Breast epithelium (tissue), 4 donors: ENCODE results near the gene MLYCD. TPM values are rescaled to one million over a fixed set of nuclear protein-coding genes. Genes with fewer than 3 reads are reported as not detected.

ENCODE experiments used
- DNase-seq, 2 donors: peaks; one replicate each; pipeline ENCODE4 v3.0.0-alpha.2; 2019; ENCODE audit warnings: low spot score in 2 of 2
- H3K27ac ChIP-seq, 2 donors: fragments of 200-600 bp; sonication (generic) in 1 of 2; one replicate each; pipeline ENCODE4 v1.5.1; 2016 to 2019; ENCODE audit warnings: mild to moderate bottlenecking in 1 of 2
- H3K27me3 ChIP-seq, 2 donors: fragments of 200-600 bp; sonication (generic) in 1 of 2; one replicate each; pipeline versions ENCODE4 v1.5.1 to v1.6.0; 2017 to 2019; ENCODE audit warnings: control low read depth in 1 of 2, mild to moderate bottlenecking in 1 of 2
- H3K36me3 ChIP-seq: fragments of 200-600 bp; one replicate; pipeline ENCODE4 v1.5.1; 2019
- H3K4me1 ChIP-seq, 2 donors: fragments of 200-600 bp; sonication (generic); one replicate each; pipeline ENCODE4 v1.5.1; 2016 to 2019; ENCODE audit warnings: control low read depth in 1 of 2
- H3K4me3 ChIP-seq, 3 donors: fragments of 200-600 bp; sonication (generic); 1 replicate in 2 of 3; 2 replicates in 1 of 3; pipeline ENCODE4 v1.5.1; 2016 to 2019; ENCODE audit warnings: mild to moderate bottlenecking in 3 of 3, moderate library complexity in 2 of 3
- H3K9me3 ChIP-seq, 2 donors: fragments of 200-600 bp; sonication (generic) in 1 of 2; one replicate each; pipeline ENCODE4 v1.5.1; 2016 to 2019; ENCODE audit warnings: control low read depth in 1 of 2
- POLR2A ChIP-seq: fragments of 450-650 bp; IDR thresholded peaks from one replicate; pipeline ENCODE4 v1.6.1; 2016; ENCODE audit warnings: antibody characterized with exemption, mild to moderate bottlenecking, moderate library complexity
- POLR2AphosphoS5 ChIP-seq, 3 donors: sonication (generic); formaldehyde crosslinking; IDR thresholded peaks; one replicate each; pipeline ENCODE4 v1.6.1; 2017; ENCODE audit warnings: antibody characterized with exemption in 3 of 3
- intact Hi-C: fragments of 100-400 bp; cut with DNase I; formaldehyde crosslinking; loops from one replicate; pipeline ENCODE4 v1.15.1; 2023; ENCODE audit warnings: low total_unique reads
- total RNA-seq, 3 donors: library from RNA; depleted of rRNA; stranded (reverse); fragments of >200 nt; gene quantifications; one replicate each; pipeline ENCODE4 v1.1.0, GENCODE V29; 2016
- TF ChIP-seq, protein P1 (sequence below), 3 donors: fragments of 450-650 bp; IDR thresholded peaks; one replicate each; pipeline ENCODE4 v1.5.1; 2016 to 2017; ENCODE audit warnings: antibody characterized with exemption in 3 of 3, mild to moderate bottlenecking in 3 of 3, moderate library complexity in 3 of 3

Gene MLYCD
- total RNA-seq, 3 donors from 2014 or later: 9.5 to 17.0 (median 12.1) TPM

- intact Hi-C loops: no loop called here
- H3K36me3 ChIP-seq: no peaks in the 10 kb centered on the region
- no peak for DNase-seq
- no peaks in the 10 kb centered on the region for H3K27me3 ChIP-seq
- no peak overlapping the region for H3K27ac ChIP-seq
- no peaks in the 10 kb centered on the region for H3K4me1 ChIP-seq
- TF ChIP-seq POLR2A: no peak
- TF ChIP-seq, protein P1, sequence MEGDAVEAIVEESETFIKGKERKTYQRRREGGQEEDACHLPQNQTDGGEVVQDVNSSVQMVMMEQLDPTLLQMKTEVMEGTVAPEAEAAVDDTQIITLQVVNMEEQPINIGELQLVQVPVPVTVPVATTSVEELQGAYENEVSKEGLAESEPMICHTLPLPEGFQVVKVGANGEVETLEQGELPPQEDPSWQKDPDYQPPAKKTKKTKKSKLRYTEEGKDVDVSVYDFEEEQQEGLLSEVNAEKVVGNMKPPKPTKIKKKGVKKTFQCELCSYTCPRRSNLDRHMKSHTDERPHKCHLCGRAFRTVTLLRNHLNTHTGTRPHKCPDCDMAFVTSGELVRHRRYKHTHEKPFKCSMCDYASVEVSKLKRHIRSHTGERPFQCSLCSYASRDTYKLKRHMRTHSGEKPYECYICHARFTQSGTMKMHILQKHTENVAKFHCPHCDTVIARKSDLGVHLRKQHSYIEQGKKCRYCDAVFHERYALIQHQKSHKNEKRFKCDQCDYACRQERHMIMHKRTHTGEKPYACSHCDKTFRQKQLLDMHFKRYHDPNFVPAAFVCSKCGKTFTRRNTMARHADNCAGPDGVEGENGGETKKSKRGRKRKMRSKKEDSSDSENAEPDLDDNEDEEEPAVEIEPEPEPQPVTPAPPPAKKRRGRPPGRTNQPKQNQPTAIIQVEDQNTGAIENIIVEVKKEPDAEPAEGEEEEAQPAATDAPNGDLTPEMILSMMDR (IDR thresholded peaks at IDR 0.05): no peak
- TF ChIP-seq POLR2AphosphoS5 (IDR thresholded peaks at IDR 0.05): no peak
- no peak overlapping the region for H3K4me3 ChIP-seq
- H3K9me3 ChIP-seq: no peaks in the 10 kb centered on the region
Measured at GRCh38 chr16:83961591-83961990, 62.7 kb downstream of the MLYCD start.

DNA sequence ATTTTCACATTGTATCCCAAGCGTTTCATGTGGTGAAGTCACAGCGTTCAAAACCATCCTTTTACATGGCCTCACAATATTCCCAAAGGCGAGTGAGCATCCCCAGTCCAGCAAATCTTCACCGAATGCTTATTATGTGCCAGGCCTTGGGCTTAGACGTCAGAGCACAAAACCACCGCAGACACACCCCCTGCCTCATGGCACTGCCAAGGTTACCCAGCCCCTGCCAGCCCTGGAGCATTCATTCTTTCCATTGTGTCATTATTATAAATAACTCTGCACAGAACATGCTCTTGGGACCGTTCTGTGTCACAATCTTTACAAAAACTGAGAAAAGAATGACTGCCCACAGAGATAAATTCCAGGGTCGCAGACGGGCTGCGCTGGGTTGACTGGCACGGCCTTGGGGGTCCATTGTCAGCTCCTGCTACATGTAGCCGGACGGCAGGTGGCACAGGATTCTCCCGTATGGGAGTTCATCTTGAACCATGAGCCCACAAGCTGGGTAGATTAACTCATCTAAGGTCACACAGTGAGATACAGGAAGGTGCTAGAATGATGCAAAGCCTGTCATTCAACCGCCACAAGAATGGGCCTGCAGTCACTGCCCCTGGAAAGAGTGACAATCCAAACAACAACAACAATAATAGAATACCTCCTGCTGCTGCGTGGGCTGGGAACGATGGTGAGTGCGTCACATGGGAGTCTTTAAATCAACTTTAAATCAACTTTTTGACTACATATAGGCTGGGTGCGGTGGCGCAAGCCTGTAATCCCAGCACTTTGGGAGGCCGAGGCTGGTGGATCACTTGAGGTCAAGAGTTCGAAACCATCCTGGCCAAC, 64.6 kb downstream of the MLYCD start:
- Histone ChIP-seq H3K27me3 (no peaks in the 10 kb centered on the region), H3K27ac (no peak overlapping the region), H3K4me3 (no peak overlapping the region), H3K9me3 (no peaks in the 10 kb centered on the region), H3K36me3 (no peaks in the 10 kb centered on the region), H3K4me1 (no peaks in the 10 kb centered on the region)
- intact Hi-C loops: no loop called here
- no peak for TF ChIP-seq POLR2A
- TF ChIP-seq, protein P1 (IDR thresholded peaks at IDR 0.05): no peak
- TF ChIP-seq POLR2AphosphoS5 (IDR thresholded peaks at IDR 0.05): no peak
- no peak for DNase-seq

DNA sequence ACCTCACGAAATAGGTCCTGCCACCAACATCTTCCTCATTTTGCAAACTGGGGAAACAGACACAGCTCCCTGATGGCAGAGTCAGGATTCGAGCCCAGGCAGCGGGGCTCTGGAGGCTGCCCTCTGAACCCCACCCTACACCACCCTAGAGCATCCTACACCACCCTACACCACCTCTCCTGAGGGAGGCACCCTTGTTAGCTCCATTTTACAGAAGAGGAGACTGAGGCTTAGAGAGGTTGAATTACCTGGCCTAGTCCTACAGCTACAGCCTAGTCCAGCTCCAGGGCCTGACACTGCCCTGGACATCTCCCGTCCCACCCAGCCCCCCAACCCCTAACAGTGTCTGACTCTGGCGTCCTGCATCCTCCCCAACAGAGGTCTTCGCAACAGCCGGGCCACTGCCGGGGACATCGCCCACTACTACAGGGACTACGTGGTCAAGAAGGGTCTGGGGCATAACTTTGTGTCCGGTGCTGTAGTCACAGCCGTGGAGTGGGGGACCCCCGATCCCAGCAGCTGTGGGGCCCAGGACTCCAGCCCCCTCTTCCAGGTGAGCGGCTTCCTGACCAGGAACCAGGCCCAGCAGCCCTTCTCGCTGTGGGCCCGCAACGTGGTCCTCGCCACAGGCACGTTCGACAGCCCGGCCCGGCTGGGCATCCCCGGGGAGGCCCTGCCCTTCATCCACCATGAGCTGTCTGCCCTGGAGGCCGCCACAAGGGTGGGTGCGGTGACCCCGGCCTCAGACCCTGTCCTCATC, 65.9 kb downstream of the MLYCD start:
- no peaks in the 10 kb centered on the region for H3K27me3 ChIP-seq
- no peak for DNase-seq
- no peak for TF ChIP-seq POLR2A
- TF ChIP-seq POLR2AphosphoS5 (IDR thresholded peaks at IDR 0.05): no peak
- TF ChIP-seq, protein P1 (IDR thresholded peaks at IDR 0.05): no peak
- no peaks in the 10 kb centered on the region for H3K4me1 ChIP-seq
- H3K36me3 ChIP-seq: no peaks in the 10 kb centered on the region
- intact Hi-C loops: no loop called here
- H3K27ac ChIP-seq: no peak overlapping the region
- H3K4me3 ChIP-seq: no peak overlapping the region
- no peaks in the 10 kb centered on the region for H3K9me3 ChIP-seq

DNA sequence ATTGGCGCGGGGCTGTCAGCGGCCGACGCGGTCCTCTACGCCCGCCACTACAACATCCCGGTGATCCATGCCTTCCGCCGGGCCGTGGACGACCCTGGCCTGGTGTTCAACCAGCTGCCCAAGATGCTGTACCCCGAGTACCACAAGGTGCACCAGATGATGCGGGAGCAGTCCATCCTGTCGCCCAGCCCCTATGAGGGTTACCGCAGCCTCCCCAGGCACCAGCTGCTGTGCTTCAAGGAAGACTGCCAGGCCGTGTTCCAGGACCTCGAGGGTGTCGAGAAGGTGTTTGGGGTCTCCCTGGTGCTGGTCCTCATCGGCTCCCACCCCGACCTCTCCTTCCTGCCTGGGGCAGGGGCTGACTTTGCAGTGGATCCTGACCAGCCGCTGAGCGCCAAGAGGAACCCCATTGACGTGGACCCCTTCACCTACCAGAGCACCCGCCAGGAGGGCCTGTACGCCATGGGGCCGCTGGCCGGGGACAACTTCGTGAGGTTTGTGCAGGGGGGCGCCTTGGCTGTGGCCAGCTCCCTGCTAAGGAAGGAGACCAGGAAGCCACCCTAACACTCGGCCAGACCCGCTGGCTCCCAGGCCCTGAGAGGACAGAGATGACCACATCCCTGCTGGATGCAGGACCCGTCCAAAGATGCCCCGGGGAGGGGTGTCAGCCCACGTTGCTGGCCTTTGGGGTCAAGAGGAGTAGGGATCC, 66.7 kb downstream of the MLYCD start:
- TF ChIP-seq, protein P1 (IDR thresholded peaks at IDR 0.05): no peak
- no peak for TF ChIP-seq POLR2AphosphoS5 (IDR thresholded peaks at IDR 0.05)
- TF ChIP-seq POLR2A: no peak
- H3K9me3 ChIP-seq: no peaks in the 10 kb centered on the region
- no peaks in the 10 kb centered on the region for H3K36me3 ChIP-seq
- H3K27me3 ChIP-seq: no peaks in the 10 kb centered on the region
- H3K27ac ChIP-seq: no peak overlapping the region
- no peak overlapping the region for H3K4me3 ChIP-seq
- intact Hi-C loops: no loop called here
- no peak for DNase-seq
- no peaks in the 10 kb centered on the region for H3K4me1 ChIP-seq
